SU-DHL-6 (cell line): ENCODE measurements around the gene HOXA10.

Experiments
- EZH2phosphoT487 ChIP-seq: fragments of 200-600 bp; sonication (generic), shearing (Covaris generic); conservative IDR thresholded peaks from 2 replicates; pipeline ENCODE4 v1.6.1; 2018; ENCODE audit warnings: mild to moderate bottlenecking, antibody characterized with exemption, low read length, moderate library complexity, mixed read lengths
- TF ChIP-seq, protein P1 (sequence below): fragments of 200-600 bp; sonication (generic); IDR thresholded peaks from one replicate; pipeline ENCODE4 v1.5.1; 2017; ENCODE audit warnings: antibody characterized with exemption, mild to moderate bottlenecking, low read length, moderate library complexity; ENCODE audit not compliant: insufficient read depth, poor library complexity, severe bottlenecking

- TF ChIP-seq, protein P1, sequence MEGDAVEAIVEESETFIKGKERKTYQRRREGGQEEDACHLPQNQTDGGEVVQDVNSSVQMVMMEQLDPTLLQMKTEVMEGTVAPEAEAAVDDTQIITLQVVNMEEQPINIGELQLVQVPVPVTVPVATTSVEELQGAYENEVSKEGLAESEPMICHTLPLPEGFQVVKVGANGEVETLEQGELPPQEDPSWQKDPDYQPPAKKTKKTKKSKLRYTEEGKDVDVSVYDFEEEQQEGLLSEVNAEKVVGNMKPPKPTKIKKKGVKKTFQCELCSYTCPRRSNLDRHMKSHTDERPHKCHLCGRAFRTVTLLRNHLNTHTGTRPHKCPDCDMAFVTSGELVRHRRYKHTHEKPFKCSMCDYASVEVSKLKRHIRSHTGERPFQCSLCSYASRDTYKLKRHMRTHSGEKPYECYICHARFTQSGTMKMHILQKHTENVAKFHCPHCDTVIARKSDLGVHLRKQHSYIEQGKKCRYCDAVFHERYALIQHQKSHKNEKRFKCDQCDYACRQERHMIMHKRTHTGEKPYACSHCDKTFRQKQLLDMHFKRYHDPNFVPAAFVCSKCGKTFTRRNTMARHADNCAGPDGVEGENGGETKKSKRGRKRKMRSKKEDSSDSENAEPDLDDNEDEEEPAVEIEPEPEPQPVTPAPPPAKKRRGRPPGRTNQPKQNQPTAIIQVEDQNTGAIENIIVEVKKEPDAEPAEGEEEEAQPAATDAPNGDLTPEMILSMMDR: no peak
- TF ChIP-seq EZH2phosphoT487: no peak
These were observed 28.8 kb downstream of the HOXA10 start for GRCh38 chr7:27145165-27145913.
